ENCODE results near the gene DOK7. TPM values are rescaled to one million over a fixed set of nuclear protein-coding genes. Genes with fewer than 3 reads are reported as not detected.

The DOK7 gene
- total RNA-seq, 1 donor from 2014 or later = not detected

GRCh38 chr4:3434881-3435685 is 28.0 kb upstream of the DOK7 start:
- intact Hi-C loops (cut with micrococcal nuclease) = no loop called here
- Mint-ChIP-seq H3K27me3 (no peaks in the 10 kb centered on the region), H3K4me1 (no peaks in the 10 kb centered on the region), H3K4me3 (no peak overlapping the region), H3K27ac (no peak overlapping the region), H3K36me3 (ENCODE audit: low read depth) (no peaks in the 10 kb centered on the region), H3K9me3 (no peaks in the 10 kb centered on the region)
- DNase-seq = no peak

- DNase-seq = no peak
- Mint-ChIP-seq H3K27ac (no peak overlapping the region), H3K9me3 (no peaks in the 10 kb centered on the region), H3K4me3 (no peak overlapping the region), H3K27me3 (no peaks in the 10 kb centered on the region), H3K36me3 (ENCODE audit: low read depth) (no peaks in the 10 kb centered on the region), H3K4me1 (no peaks in the 10 kb centered on the region)
- intact Hi-C loops (cut with micrococcal nuclease) = no loop called here
Observed at GRCh38 chr4:3435686-3435956, 27.5 kb upstream of the DOK7 start.

GRCh38 chr4:3436048-3436797 is 26.9 kb upstream of the DOK7 start:
- Mint-ChIP-seq H3K4me3 (no peak overlapping the region), H3K36me3 (ENCODE audit: low read depth) (no peaks in the 10 kb centered on the region), H3K4me1 (no peaks in the 10 kb centered on the region), H3K27me3 (no peaks in the 10 kb centered on the region), H3K27ac (no peak overlapping the region), H3K9me3 (no peaks in the 10 kb centered on the region)
- DNase-seq = no peak
- intact Hi-C loops (cut with micrococcal nuclease) = no loop called here

GRCh38 chr4:3436798-3437581 is 26.1 kb upstream of the DOK7 start:
- Mint-ChIP-seq H3K27me3 (no peaks in the 10 kb centered on the region), H3K36me3 (ENCODE audit: low read depth) (no peaks in the 10 kb centered on the region), H3K27ac (no peak overlapping the region), H3K9me3 (no peaks in the 10 kb centered on the region), H3K4me3 (no peak overlapping the region), H3K4me1 (no peaks in the 10 kb centered on the region)
- DNase-seq = no peak
- intact Hi-C loops (cut with micrococcal nuclease) = no loop called here

DNA sequence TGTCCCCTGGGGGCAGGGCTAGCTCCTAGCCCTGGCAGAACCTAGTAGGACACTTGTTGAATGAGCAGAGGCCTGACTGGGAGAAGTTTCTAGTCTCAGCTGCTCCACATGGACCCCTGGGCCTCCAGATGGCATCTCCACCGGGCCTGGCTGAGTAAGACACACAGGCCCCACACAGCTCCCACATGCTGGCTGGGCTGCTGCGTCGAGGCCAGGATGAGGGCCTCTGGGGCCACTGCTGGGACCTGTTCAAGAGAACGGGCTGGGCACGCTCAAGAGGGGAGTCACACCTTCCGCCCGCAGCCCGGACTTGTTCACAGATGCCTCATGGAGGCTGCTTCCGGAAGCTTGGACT is 25.5 kb upstream of the DOK7 start:
- no peaks in the 10 kb centered on the region for H3K4me1 Mint-ChIP-seq
- intact Hi-C loops (cut with micrococcal nuclease) = no loop called here
- no peaks in the 10 kb centered on the region for H3K27me3 Mint-ChIP-seq

GRCh38 chr4:3437998-3438846 is 24.9 kb upstream of the DOK7 start:
- no peak for DNase-seq
- intact Hi-C loops (cut with micrococcal nuclease) = no loop called here
- Mint-ChIP-seq H3K36me3 (ENCODE audit: low read depth) (no peaks in the 10 kb centered on the region), H3K4me3 (no peak overlapping the region), H3K9me3 (no peaks in the 10 kb centered on the region), H3K27ac (no peak overlapping the region), H3K4me1 (no peaks in the 10 kb centered on the region), H3K27me3 (no peaks in the 10 kb centered on the region)

More for the DNA sequence above, 25.5 kb upstream of the DOK7 start:
- Mint-ChIP-seq H3K27ac (no peak overlapping the region), H3K4me3 (no peak overlapping the region), H3K36me3 (ENCODE audit: low read depth) (no peaks in the 10 kb centered on the region), H3K9me3 (no peaks in the 10 kb centered on the region)
- no peak for DNase-seq

GRCh38 chr4:3438847-3439180 is 24.3 kb upstream of the DOK7 start:
- no peak for DNase-seq
- H3K27me3 Mint-ChIP-seq = no peaks in the 10 kb centered on the region
- H3K4me3 Mint-ChIP-seq = no peak overlapping the region
- H3K4me1 Mint-ChIP-seq = no peaks in the 10 kb centered on the region
- no peaks in the 10 kb centered on the region for H3K9me3 Mint-ChIP-seq
- intact Hi-C loops (cut with micrococcal nuclease) = no loop called here
- no peak overlapping the region for H3K27ac Mint-ChIP-seq
- no peaks in the 10 kb centered on the region for H3K36me3 Mint-ChIP-seq (ENCODE audit: low read depth)

GRCh38 chr4:3439391-3439790 is 23.7 kb upstream of the DOK7 start:
- intact Hi-C loops (cut with micrococcal nuclease) = no loop called here
- Mint-ChIP-seq H3K9me3 (no peaks in the 10 kb centered on the region), H3K27me3 (no peaks in the 10 kb centered on the region), H3K36me3 (ENCODE audit: low read depth) (no peaks in the 10 kb centered on the region), H3K4me1 (no peaks in the 10 kb centered on the region), H3K4me3 (no peak overlapping the region), H3K27ac (no peak overlapping the region)
- DNase-seq = no peak

- H3K36me3 Mint-ChIP-seq (ENCODE audit: low read depth) = no peaks in the 10 kb centered on the region
- H3K4me1 Mint-ChIP-seq = no peaks in the 10 kb centered on the region
- H3K27me3 Mint-ChIP-seq = no peaks in the 10 kb centered on the region
- no peak overlapping the region for H3K27ac Mint-ChIP-seq
- no peaks in the 10 kb centered on the region for H3K9me3 Mint-ChIP-seq
- DNase-seq = no peak
- intact Hi-C loops (cut with micrococcal nuclease) = no loop called here
- H3K4me3 Mint-ChIP-seq = no peak overlapping the region
Observed at GRCh38 chr4:3440011-3440410, 23.1 kb upstream of the DOK7 start.

DNA sequence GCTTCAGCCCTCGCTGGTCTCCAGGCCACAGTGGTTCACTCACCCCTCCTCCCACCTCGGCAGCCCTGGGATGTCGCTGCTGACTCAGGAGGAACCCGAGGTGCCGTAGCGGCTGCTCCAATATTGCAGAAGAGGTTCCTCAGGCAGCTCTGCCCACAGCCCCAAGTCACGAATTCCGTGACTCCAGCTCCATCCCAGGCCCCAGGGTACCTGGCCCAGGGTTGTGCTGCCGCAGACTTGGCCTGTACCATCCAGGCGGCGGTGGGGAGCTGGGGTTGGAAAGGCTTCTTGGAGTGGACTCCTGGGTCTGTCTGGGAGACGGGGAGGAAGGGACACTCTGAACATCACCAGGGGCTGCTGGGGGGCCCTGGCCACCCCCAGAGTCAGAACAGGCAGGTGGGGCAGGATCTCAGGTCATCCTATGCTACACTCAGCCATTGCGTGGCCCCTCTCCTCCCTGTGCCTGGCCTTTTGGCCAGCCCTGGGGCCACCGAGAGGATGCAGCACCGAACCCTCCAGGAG is 22.1 kb upstream of the DOK7 start:
- no peaks in the 10 kb centered on the region for H3K27me3 Mint-ChIP-seq
- H3K4me1 Mint-ChIP-seq = no peaks in the 10 kb centered on the region
- no peak overlapping the region for H3K27ac Mint-ChIP-seq
- no peaks in the 10 kb centered on the region for H3K36me3 Mint-ChIP-seq (ENCODE audit: low read depth)
- no peak overlapping the region for H3K4me3 Mint-ChIP-seq
- no peaks in the 10 kb centered on the region for H3K9me3 Mint-ChIP-seq
- intact Hi-C loops (cut with micrococcal nuclease) = no loop called here
- no peak for DNase-seq

DNA sequence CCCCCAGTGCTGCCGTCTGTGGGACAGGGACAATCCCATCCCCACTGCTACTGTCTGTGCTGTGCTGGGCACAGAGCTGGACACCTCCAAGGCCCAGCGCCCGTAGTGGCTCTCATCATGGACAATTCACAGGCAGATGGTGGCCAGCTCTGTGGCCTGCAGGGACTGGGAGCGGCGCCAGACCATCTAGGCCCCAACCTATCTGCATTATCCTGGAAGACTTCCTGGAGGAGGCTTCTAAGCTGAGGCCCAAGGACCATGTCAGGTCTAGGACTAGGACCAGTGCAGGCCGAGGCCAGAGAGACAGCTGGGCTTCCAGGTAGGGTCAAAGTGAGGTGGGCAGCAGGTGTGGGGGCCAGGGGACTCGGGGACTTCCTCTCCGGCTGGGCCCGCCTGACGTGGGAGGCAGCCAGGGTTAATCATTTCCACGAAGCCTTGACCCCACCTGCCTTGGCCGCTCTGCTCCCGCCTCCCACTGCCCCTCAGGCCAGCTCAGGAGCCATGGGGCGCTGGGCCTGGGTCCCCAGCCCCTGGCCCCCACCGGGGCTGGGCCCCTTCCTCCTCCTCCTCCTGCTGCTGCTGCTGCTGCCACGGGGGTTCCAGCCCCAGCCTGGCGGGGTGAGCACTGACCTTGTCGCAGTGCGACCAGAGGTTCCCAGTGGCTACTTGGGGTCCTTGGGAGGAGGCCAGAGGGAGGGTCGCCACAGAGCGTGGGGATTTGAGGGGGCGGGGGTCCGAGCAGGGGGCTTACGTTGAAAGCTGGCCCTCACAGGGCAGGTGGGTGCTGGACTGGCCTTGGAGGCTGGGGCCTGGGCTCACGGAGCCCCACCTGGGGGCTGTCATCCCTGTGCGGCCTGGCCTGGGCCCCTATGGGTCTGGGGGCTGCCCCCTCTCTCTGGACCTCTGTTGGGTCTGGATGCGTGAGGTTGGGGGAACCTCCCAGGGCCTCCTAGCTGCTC is 21.3 kb upstream of the DOK7 start, which contains the start of gene HGFAC:
Gene HGFAC, plus strand, starts transcription at position 468 of the 959 bp plus-strand sequence. Its CDS starts 34 bp downstream, at position 502.
- Mint-ChIP-seq H3K27ac (no peak within 1 kb of the TSS), H3K9me3 (no peaks in the 10 kb centered on the region), H3K36me3 (ENCODE audit: low read depth) (no peaks in the 10 kb centered on the region), H3K4me3 (no peak within 1 kb of the TSS), H3K4me1 (no peaks in the 10 kb centered on the region), H3K27me3 (no peaks in the 10 kb centered on the region)
- no peak for DNase-seq
- intact Hi-C loops (cut with micrococcal nuclease) = no loop called here

DNA sequence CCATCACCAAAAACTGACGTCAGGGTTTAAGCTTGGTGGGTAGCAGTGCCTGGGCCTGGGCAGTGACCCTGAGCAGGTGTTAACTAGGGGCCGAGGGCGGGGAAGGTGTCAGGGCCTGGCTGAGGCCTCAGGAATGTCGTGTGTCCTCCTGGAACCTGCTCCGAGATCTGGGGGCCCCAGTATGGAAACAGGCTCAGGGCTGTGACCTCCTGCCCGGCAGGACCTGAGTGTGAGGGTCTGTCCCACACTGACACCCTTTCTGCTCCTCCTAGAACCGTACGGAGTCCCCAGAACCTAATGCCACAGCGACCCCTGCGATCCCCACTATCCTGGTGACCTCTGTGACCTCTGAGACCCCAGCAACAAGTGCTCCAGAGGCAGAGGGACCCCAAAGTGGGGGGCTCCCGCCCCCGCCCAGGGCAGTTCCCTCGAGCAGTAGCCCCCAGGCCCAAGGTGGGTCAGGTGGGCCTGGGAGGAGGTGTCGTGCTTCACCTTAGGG is 20.6 kb upstream of the DOK7 start:
- H3K27ac Mint-ChIP-seq = no peak overlapping the region
- H3K9me3 Mint-ChIP-seq = no peaks in the 10 kb centered on the region
- no peak for DNase-seq
- no peaks in the 10 kb centered on the region for H3K4me1 Mint-ChIP-seq
- no peaks in the 10 kb centered on the region for H3K36me3 Mint-ChIP-seq (ENCODE audit: low read depth)
- no peaks in the 10 kb centered on the region for H3K27me3 Mint-ChIP-seq
- no peak overlapping the region for H3K4me3 Mint-ChIP-seq
- intact Hi-C loops (cut with micrococcal nuclease) = no loop called here
